ENCODE measurements around the gene TMEM52B. TPM values are rescaled to one million over a fixed set of nuclear protein-coding genes. Genes with fewer than 3 reads are reported as not detected.

TMEM52B gene
- total and polyA plus RNA-seq, 4 donors = 0.83 to 2.3 (median 1.8) TPM

DNA sequence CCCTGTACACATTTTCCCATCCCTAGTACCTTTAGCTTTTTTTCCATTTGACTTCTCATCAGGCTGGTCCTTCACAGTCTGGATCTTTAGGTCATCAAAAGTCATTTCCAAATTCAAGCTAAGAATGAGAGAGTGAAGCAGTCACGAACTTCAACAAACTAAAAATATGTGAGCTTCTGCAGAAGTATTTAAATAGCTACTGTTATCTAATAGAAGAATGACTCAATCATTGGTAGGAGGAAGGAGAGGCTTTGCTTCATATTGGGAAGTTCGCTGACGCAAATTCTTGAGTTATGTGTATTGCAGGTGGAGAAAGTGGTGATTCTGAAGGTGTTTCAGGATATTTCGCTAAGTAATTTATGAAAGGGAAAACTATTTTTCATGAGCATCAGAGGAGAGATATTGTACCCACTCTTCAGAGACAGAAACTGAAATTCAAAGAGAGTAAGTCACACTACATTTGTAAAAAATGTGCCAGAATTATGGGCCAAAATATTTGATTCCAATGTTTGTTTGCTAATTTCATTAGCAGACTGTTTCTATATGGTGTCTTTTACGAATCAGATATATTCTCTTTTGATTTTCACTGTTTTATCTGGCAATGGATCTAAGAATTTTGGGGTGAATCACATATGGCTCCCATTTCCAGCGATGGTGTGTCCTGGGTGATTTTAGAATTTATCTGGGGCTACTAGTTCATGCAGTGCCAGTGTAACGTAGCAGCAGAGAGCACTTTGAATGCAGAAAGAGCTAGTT is 6.7 kb upstream of the TMEM52B start, which contains the start of gene OLR1:
Gene OLR1 (minus strand): TSS at position 160 of the 756 bp plus-strand sequence. CDS start 55 bp downstream, at position 105.
- no peaks in the 10 kb centered on the region for H3K27me3 ChIP-seq (ENCODE audit: control insufficient read depth in 3 of 3, insufficient read depth in 3 of 3, low read length in 2 of 3)
- H3K27ac ChIP-seq (ENCODE audit: low read depth in 1 of 2, low read length in 1 of 2) = no peak within 1 kb of the TSS
- DNase-seq (no peak), ATAC-seq (ENCODE audit: insufficient read depth, low FRiP score) (no peak)
- TF ChIP-seq, protein P1, sequence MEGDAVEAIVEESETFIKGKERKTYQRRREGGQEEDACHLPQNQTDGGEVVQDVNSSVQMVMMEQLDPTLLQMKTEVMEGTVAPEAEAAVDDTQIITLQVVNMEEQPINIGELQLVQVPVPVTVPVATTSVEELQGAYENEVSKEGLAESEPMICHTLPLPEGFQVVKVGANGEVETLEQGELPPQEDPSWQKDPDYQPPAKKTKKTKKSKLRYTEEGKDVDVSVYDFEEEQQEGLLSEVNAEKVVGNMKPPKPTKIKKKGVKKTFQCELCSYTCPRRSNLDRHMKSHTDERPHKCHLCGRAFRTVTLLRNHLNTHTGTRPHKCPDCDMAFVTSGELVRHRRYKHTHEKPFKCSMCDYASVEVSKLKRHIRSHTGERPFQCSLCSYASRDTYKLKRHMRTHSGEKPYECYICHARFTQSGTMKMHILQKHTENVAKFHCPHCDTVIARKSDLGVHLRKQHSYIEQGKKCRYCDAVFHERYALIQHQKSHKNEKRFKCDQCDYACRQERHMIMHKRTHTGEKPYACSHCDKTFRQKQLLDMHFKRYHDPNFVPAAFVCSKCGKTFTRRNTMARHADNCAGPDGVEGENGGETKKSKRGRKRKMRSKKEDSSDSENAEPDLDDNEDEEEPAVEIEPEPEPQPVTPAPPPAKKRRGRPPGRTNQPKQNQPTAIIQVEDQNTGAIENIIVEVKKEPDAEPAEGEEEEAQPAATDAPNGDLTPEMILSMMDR (IDR thresholded peaks at IDR 0.05; ENCODE audit: control extremely low read depth, extremely low read depth) = no peak
- H3K9me3 ChIP-seq (ENCODE audit: control insufficient read depth in 4 of 4, insufficient read depth in 3 of 4, low read length in 3 of 4) = no peaks in the 10 kb centered on the region
- no peak within 1 kb of the TSS for H3K9ac ChIP-seq (ENCODE audit: insufficient read depth in 1 of 2, low read length in 2 of 2)
- H3K4me3 ChIP-seq = no peak within 1 kb of the TSS
- 49 to 71% methylated on average over 7 of the region's 7 CpGs for WGBS, 2 donors
- peaks cover 0 to 4% (median 0%) of the 10 kb centered on the region in 5 donors for H3K4me1 ChIP-seq (ENCODE audit: control insufficient read depth in 5 of 5, insufficient read depth in 5 of 5, low read length in 5 of 5)
- no peaks in the 10 kb centered on the region for H3K36me3 ChIP-seq (ENCODE audit: control insufficient read depth in 4 of 4, insufficient read depth in 4 of 4, low read length in 4 of 4)

- DNase-seq (no peak), ATAC-seq (ENCODE audit: insufficient read depth, low FRiP score) (no peak)
- Histone ChIP-seq H3K4me1 (ENCODE audit: control insufficient read depth in 5 of 5, insufficient read depth in 5 of 5, low read length in 5 of 5) (peaks cover 0 to 4% (median 0%) of the 10 kb centered on the region in 5 donors), H3K27ac (ENCODE audit: low read depth in 1 of 2, low read length in 1 of 2) (no peak overlapping the region), H3K9ac (ENCODE audit: insufficient read depth in 1 of 2, low read length in 2 of 2) (no peak overlapping the region), H3K4me3 (no peak overlapping the region), H3K9me3 (ENCODE audit: control insufficient read depth in 4 of 4, insufficient read depth in 3 of 4, low read length in 3 of 4) (no peaks in the 10 kb centered on the region), H3K27me3 (ENCODE audit: control insufficient read depth in 3 of 3, insufficient read depth in 3 of 3, low read length in 2 of 3) (peaks cover 0 to 7% (median 0%) of the 10 kb centered on the region in 3 donors), H3K36me3 (ENCODE audit: control insufficient read depth in 4 of 4, insufficient read depth in 4 of 4, low read length in 4 of 4) (no peaks in the 10 kb centered on the region)
- TF ChIP-seq, protein P1 (IDR thresholded peaks at IDR 0.05; ENCODE audit: control extremely low read depth, extremely low read depth) = no peak
- 77 to 84% methylated on average over 2 of the region's 2 CpGs for WGBS, 2 donors
Measured at GRCh38 chr12:10174986-10175614, 3.7 kb upstream of the TMEM52B start.

DNA sequence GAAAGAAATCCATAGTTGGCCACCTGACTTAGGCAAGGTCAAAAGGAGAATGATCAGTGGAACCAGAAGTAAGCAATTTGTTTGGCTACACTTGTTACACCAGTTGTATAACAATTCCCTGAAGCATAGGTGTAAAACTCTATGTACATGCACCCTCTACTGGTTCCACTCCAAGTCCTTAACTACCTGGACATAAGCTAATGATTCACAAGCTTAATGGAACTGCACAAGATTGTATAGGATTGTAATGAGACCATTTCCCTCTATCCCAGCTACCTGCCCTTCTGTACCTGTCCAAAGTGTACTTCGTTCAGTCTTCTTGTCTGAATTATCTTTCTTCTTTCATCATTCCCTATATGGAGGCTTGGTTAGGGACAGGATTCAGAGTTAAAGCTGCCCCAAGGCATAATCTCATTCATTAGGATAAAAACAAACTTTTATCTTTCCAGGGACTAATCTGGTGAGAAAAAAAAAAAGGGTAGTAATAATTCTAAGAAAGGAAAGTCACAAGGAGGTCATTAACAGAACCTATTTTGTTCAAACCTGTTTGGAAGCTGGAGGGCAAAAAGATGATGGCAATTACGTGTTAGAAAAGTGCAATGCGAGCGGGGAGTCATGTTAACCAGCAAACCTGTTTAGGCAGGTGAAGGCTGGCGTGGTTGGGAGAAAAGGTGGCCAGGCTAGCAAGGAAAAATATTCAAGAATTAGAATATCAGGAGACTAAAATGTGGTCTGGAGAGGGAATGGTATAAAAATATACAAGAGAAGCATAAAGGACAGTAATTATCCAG is 2.8 kb upstream of the TMEM52B start:
- H3K27me3 ChIP-seq (ENCODE audit: control insufficient read depth in 3 of 3, insufficient read depth in 3 of 3, low read length in 2 of 3) = peaks cover 0 to 7% (median 0%) of the 10 kb centered on the region in 3 donors
- H3K36me3 ChIP-seq (ENCODE audit: control insufficient read depth in 4 of 4, insufficient read depth in 4 of 4, low read length in 4 of 4) = no peaks in the 10 kb centered on the region
- H3K9ac ChIP-seq (ENCODE audit: insufficient read depth in 1 of 2, low read length in 2 of 2) = no peak overlapping the region
- peaks cover 0 to 4% (median 0%) of the 10 kb centered on the region in 5 donors for H3K4me1 ChIP-seq (ENCODE audit: control insufficient read depth in 5 of 5, insufficient read depth in 5 of 5, low read length in 5 of 5)
- TF ChIP-seq, protein P1 (IDR thresholded peaks at IDR 0.05; ENCODE audit: control extremely low read depth, extremely low read depth) = no peak
- H3K27ac ChIP-seq (ENCODE audit: low read depth in 1 of 2, low read length in 1 of 2) = no peak overlapping the region
- DNase-seq (peak in 2 of 3 donors; percentile 24 to 45), ATAC-seq (ENCODE audit: insufficient read depth, low FRiP score) (no peak)
- WGBS, 2 donors = 83 to 91% methylated on average over 5 of the region's 5 CpGs
- no peak overlapping the region for H3K4me3 ChIP-seq
- no peaks in the 10 kb centered on the region for H3K9me3 ChIP-seq (ENCODE audit: control insufficient read depth in 4 of 4, insufficient read depth in 3 of 4, low read length in 3 of 4)
